Stomach (tissue), 9 donors: ENCODE measurements around the gene ZMYND8. TPM values are rescaled to one million over a fixed set of nuclear protein-coding genes. Genes with fewer than 3 reads are reported as not detected.
"Not testable (repeated sequence)": the region's sequence is repeated elsewhere in the genome, so short reads cannot be mapped to it uniquely, and the experiment has no call there.

Experiments used
- DNase-seq, 2 donors: peaks; one replicate each; pipeline versions ENCODE4 v3.0.0 to v3.0.0-alpha.2; 2013 to 2019
- H3K27ac ChIP-seq, 5 donors: fragments of 200-600 bp in 4 of 5; sonication (generic) in 4 of 5; one replicate each; pipeline ENCODE4 v1.5.1; 2013 to 2019; ENCODE audit warnings: mild to moderate bottlenecking in 1 of 5, moderate library complexity in 1 of 5
- H3K27me3 ChIP-seq, 3 donors: fragments of 200-600 bp; sonication (generic); one replicate each; pipeline ENCODE4 v1.5.1; 2017 to 2019; ENCODE audit warnings: mixed run types in 1 of 3
- H3K36me3 ChIP-seq, 4 donors: fragments of 200-600 bp; sonication (generic); 1 replicate in 3 of 4; 2 replicates in 1 of 4; pipeline ENCODE4 v1.5.1; 2016 to 2019
- H3K4me1 ChIP-seq, 4 donors: fragments of 200-600 bp; sonication (generic); one replicate each; pipeline ENCODE4 v1.5.1; 2016 to 2019
- H3K4me3 ChIP-seq, 4 donors: fragments of 200-600 bp; sonication (generic) in 3 of 4; one replicate each; pipeline ENCODE4 v1.5.1; 2016 to 2019; ENCODE audit warnings: mild to moderate bottlenecking in 1 of 4
- H3K9me3 ChIP-seq, 4 donors: fragments of 200-600 bp; sonication (generic); one replicate each; pipeline ENCODE4 v1.5.1; 2016 to 2019
- EP300 ChIP-seq: sonication (generic); formaldehyde crosslinking; IDR thresholded peaks from one replicate; pipeline ENCODE4 v1.6.1; 2017; ENCODE audit warnings: antibody characterized with exemption
- POLR2A ChIP-seq, 4 donors: fragments of 450-650 bp; IDR thresholded peaks; one replicate each; pipeline ENCODE4 v1.6.1; 2016; ENCODE audit warnings: antibody characterized with exemption in 4 of 4, control low read depth in 2 of 4, mild to moderate bottlenecking in 1 of 4, moderate library complexity in 1 of 4
- POLR2AphosphoS5 ChIP-seq, 3 donors: sonication (generic); formaldehyde crosslinking; IDR thresholded peaks; one replicate each; pipeline ENCODE4 v1.6.1; 2016; ENCODE audit warnings: antibody characterized with exemption in 3 of 3
- WGBS, 5 donors: extraction: QIAGEN DNeasy Blood & Tissue Kit in 3 of 5; methylation state at CpG; one replicate each; pipeline versions ENCODE4 v1.1.5 to v1.1.7; 2013 to 2018; 5-methylcytosine and 5-hydroxymethylcytosine counted together
- intact Hi-C: fragments of 100-400 bp; cut with DNase I; formaldehyde crosslinking; loops from one replicate; pipeline ENCODE4 v1.15.1; 2023; ENCODE audit warnings: low total_unique reads
- polyA plus RNA-seq, 3 donors: library from polyadenylated mRNA; stranded (reverse); fragments of 200-250 nt; gene quantifications; one replicate each; pipeline ENCODE4 v1.2.3, GENCODE V29; 2013
- total RNA-seq, 5 donors: library from RNA; depleted of rRNA; stranded (reverse); fragments of >200 nt; gene quantifications; one replicate each; pipeline versions ENCODE4 v1.1.0 to v1.2.3, GENCODE V29; 2014 to 2016
- TF ChIP-seq, protein P1 (sequence below), 7 experiments: fragments of 450-650 bp in 4 of 7; fragments of 200-600 bp in 3 of 7; sonication (generic) in 3 of 7; IDR thresholded peaks; one replicate each; pipeline ENCODE4 v1.5.1; 2016 to 2019; ENCODE audit warnings: antibody characterized with exemption in 7 of 7, control low read depth in 2 of 7, mild to moderate bottlenecking in 1 of 7
- donor health status: healthy with polysubstance abuse.
- donor health status: Bipolar disorder and iron deficiency.
- donor health status: healthy.

The ZMYND8 gene
- total and polyA plus RNA-seq, 8 donors, result 9.2 to 82.6 (median 39.4) TPM

DNA sequence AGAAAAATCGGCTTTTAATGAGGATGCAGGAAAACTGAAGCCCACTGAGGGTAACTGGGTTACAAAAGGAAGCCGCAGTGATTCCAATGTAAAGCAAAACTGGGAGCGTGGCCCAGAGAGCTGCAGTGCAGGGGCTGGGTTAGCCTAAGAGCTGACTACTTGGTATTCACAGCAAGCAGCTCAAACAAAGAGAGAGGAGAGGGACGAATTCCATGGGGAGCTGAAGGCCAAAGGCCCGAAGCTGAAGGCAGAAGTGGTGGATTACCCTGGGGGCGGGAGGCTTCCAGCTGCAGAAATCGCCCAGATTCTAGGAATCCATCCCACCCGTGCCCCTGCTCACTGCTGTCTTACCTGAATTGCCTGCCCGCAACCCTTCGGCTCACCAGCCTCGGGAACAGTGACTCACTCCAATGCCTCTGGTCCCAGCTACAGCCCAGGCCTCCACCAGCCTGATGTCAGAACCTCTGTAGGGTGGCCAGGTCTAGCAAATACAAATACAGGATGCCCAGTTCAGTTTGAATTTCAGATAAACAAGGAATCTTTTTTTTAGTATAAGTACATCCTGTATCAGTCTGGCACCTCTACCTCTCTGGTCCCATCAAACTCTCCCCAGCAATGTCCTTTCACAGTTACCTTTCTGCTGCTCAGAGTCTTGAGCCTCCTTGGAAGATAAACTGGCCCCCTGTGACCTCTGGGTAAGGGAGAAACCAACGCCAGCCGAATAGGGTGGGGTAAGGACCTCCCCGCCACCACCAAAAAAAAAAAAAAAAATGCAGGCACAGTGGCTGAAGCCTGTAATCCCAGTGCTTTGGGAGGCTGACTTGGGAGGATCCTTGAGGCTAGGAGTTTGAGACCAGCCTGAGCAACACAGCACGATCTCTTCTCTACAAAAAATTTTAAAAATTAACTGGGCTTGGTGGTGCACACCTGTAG is 14.6 kb upstream of the ZMYND8 start:
- no peak for DNase-seq
- 85 to 88% (median 87%) methylated on average over 15 of the region's 15 CpGs for WGBS, 5 donors
- intact Hi-C loops, result loop anchor here (10.0 kb wide), 1 partner anchor 76 kb away; no protein-coding TSS in a partner anchor
- no peaks in the 10 kb centered on the region for H3K36me3 ChIP-seq
- H3K27me3 ChIP-seq, result no peaks in the 10 kb centered on the region
- H3K9me3 ChIP-seq, result no peaks in the 10 kb centered on the region
- no peak overlapping the region for H3K27ac ChIP-seq
- TF ChIP-seq, protein P1, sequence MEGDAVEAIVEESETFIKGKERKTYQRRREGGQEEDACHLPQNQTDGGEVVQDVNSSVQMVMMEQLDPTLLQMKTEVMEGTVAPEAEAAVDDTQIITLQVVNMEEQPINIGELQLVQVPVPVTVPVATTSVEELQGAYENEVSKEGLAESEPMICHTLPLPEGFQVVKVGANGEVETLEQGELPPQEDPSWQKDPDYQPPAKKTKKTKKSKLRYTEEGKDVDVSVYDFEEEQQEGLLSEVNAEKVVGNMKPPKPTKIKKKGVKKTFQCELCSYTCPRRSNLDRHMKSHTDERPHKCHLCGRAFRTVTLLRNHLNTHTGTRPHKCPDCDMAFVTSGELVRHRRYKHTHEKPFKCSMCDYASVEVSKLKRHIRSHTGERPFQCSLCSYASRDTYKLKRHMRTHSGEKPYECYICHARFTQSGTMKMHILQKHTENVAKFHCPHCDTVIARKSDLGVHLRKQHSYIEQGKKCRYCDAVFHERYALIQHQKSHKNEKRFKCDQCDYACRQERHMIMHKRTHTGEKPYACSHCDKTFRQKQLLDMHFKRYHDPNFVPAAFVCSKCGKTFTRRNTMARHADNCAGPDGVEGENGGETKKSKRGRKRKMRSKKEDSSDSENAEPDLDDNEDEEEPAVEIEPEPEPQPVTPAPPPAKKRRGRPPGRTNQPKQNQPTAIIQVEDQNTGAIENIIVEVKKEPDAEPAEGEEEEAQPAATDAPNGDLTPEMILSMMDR (IDR thresholded peaks at IDR 0.05), result no peak
- TF ChIP-seq POLR2A (IDR thresholded peaks at IDR 0.05) (no peak), EP300 (no peak), POLR2AphosphoS5 (IDR thresholded peaks at IDR 0.05) (no peak)
- H3K4me3 ChIP-seq, result no peak overlapping the region
- H3K4me1 ChIP-seq, result peaks cover 0 to 9% (median 2%) of the 10 kb centered on the region in 4 donors

DNA sequence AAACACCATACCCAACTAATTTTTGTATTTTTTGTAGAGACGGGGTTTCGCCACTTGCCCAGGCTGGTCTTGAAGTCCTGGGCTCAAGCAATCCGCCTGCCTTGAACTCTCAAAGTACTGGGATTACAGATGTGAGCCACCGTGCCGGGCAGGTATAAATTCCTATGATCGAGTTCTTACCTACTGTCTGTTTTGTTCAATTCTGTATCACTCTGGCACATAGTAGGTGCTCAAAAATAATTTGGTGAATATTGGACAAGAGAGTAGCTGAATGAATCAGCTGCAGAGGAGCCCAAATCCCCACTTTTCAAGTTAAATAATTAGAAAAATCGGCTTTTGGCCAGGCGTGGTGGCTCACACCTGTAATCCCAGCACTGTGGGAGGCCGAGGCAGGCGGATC is 13.7 kb upstream of the ZMYND8 start:
- Histone ChIP-seq H3K4me3 (no peak overlapping the region), H3K4me1 (peaks cover 0 to 9% (median 6%) of the 10 kb centered on the region in 4 donors), H3K27me3 (no peaks in the 10 kb centered on the region), H3K36me3 (no peaks in the 10 kb centered on the region), H3K9me3 (no peaks in the 10 kb centered on the region), H3K27ac (no peak overlapping the region)
- 96 to 98% (median 96%) methylated on average over 10 of the region's 10 CpGs for WGBS, 5 donors
- intact Hi-C loops, result loop anchor here (10.0 kb wide), 1 partner anchor 75 kb away; no protein-coding TSS in a partner anchor
- DNase-seq, result no peak
- TF ChIP-seq EP300, result no peak
- TF ChIP-seq, protein P1 (IDR thresholded peaks at IDR 0.05), result no peak
- TF ChIP-seq POLR2AphosphoS5 (IDR thresholded peaks at IDR 0.05), result no peak
- no peak for TF ChIP-seq POLR2A (IDR thresholded peaks at IDR 0.05)

DNA sequence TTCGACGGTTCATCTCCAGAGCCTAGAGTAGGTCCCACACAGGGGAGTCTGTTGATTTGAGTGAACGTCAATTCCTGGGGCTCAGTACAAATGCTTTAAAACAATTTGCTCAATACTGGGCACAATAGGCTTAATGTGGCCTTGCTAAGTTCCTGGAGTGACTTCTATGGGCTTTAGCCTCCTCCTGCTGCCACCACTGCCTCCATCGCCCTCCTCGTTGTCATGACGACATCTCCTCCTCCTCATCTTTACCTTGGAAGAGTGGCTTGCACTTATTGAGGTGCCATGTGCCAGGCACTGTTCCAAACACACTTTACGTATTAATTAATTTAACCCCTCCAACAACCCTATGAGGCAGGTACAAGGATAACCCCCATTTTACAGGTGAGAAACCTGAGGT is 11.8 kb upstream of the ZMYND8 start:
- TF ChIP-seq, protein P1 (IDR thresholded peaks at IDR 0.05), result no peak
- no peak for TF ChIP-seq EP300
- no peak for TF ChIP-seq POLR2A (IDR thresholded peaks at IDR 0.05)
- TF ChIP-seq POLR2AphosphoS5 (IDR thresholded peaks at IDR 0.05), result no peak
- no peaks in the 10 kb centered on the region for H3K9me3 ChIP-seq
- H3K27me3 ChIP-seq, result no peaks in the 10 kb centered on the region
- peaks cover 0 to 9% (median 8%) of the 10 kb centered on the region in 4 donors for H3K4me1 ChIP-seq
- WGBS, 5 donors, result 90 to 94% (median 91%) methylated on average over 7 of the region's 7 CpGs
- no peak for DNase-seq
- no peaks in the 10 kb centered on the region for H3K36me3 ChIP-seq
- intact Hi-C loops, result no loop called here
- H3K27ac ChIP-seq, result no peak overlapping the region
- H3K4me3 ChIP-seq, result no peak overlapping the region

DNA sequence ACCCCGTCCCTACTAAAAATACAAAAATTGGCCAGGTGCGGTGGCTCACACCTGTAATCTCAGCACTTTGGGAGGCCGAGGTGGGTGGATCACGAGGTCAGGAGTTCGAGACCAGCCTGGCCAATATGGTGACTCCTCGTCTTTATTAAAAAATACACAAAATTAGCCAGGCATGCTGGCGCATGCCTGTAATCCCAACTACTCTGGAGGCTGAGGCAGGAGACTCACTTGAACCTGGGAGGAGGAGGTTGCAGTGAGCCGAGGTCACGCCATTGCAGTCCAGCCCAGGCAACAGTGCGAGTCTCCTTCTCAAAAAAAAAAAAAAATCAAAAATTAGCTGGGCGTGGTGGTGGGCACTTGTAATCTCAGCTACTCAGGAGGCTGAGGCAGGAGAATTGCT is 9.8 kb upstream of the ZMYND8 start:
- H3K4me1 ChIP-seq, result peaks cover 4 to 16% (median 11%) of the 10 kb centered on the region in 4 donors
- DNase-seq, intact Hi-C loops, H3K27ac ChIP-seq, H3K4me3 ChIP-seq, H3K9me3 ChIP-seq, H3K27me3 ChIP-seq, H3K36me3 ChIP-seq: not testable (repeated sequence)
- 86 to 96% (median 93%) methylated on average over 11 of the region's 11 CpGs for WGBS, 5 donors
